Pancreas (tissue), 10 donors: ENCODE data around the gene CABLES1. TPM values are rescaled to one million over a fixed set of nuclear protein-coding genes. Genes with fewer than 3 reads are reported as not detected.

Experiments used
- ATAC-seq, 4 donors: fragments of 200-7000 bp; cut with Tn5 transposase; one replicate each; pipeline versions ENCODE4 v1.8.0 to v1.9.1; 2020; ENCODE audit warnings: mild to moderate bottlenecking in 4 of 4, moderate library complexity in 4 of 4
- DNase-seq, 6 donors: peaks; one replicate each; pipeline ENCODE4 v3.0.0-alpha.2; 2020
- FAIRE-seq: peaks from 2 replicates; lab custom pipeline; 2012; peaks lifted over from hg19 to GRCh38; lab: Jason Lieb, UNC
- H3K27ac ChIP-seq, 4 donors: fragments of 200-600 bp; sonication (generic); 1 replicate in 3 of 4; 2 replicates in 1 of 4; pipeline versions ENCODE4 v1.5.0 to v1.8.0; 2020
- H3K27me3 ChIP-seq, 4 donors: fragments of 200-600 bp; one replicate each; pipeline ENCODE4 v1.8.0; 2021
- H3K36me3 ChIP-seq, 3 donors: fragments of 200-600 bp; sonication (generic) in 1 of 3; one replicate each; pipeline versions ENCODE4 v1.5.0 to v1.8.0; 2020 to 2021
- H3K4me1 ChIP-seq, 3 donors: fragments of 200-600 bp; one replicate each; pipeline ENCODE4 v1.8.0; 2021
- H3K4me3 ChIP-seq, 4 donors: fragments of 200-600 bp; sonication (generic) in 2 of 4; one replicate each; pipeline versions ENCODE4 v1.5.0 to v1.8.0; 2020 to 2021
- H3K9me3 ChIP-seq, 4 donors: fragments of 200-600 bp; one replicate each; pipeline ENCODE4 v1.8.0; 2021
- WGBS, 2 donors: extraction: QIAGEN DNeasy Blood & Tissue Kit; methylation state at CpG; one replicate each; pipeline ENCODE4 v1.1.7; 2013; 5-methylcytosine and 5-hydroxymethylcytosine counted together
- intact Hi-C, 3 donors: fragments of 100-400 bp; cut with DNase I; formaldehyde crosslinking; loops; one replicate each; pipeline versions ENCODE4 v1.11.1 to v1.14.2; 2022
- polyA plus RNA-seq, 2 donors: library from polyadenylated mRNA; stranded (reverse); fragments of 200-250 nt; gene quantifications; one replicate each; pipeline ENCODE4 v1.2.3, GENCODE V29; 2013
- total RNA-seq, 6 donors: library from RNA; stranded (reverse); fragmentation: NEBNext Ultra II Directional in 4 of 6; extraction: Animal tissue kit (Norgen Biotek cat#: 25700) in 4 of 6; gene quantifications; one replicate each; pipeline versions ENCODE4 v1.2.1 to v1.2.4, GENCODE V29; 2021 to 2023
- TF ChIP-seq, protein P1 (sequence below), 4 donors: fragments of 200-600 bp; sonication (generic) in 3 of 4; IDR thresholded peaks; one replicate each; pipeline versions ENCODE4 v1.5.0 to v1.8.0; 2021; ENCODE audit warnings: antibody characterized with exemption in 4 of 4
- donor health status: healthy with polysubstance abuse.
- donor health status: DM: no; HTN: no; CAD: no; lungs with moderate emphysema.
- donor health status: DM: no; HTN: no; CAD: no.
- donor health status: control.
- donor health status: control.
- donor health status: Bipolar disorder and iron deficiency.
- donor health status: DM: yes; HTN: yes; CAD: no.
- donor health status: DM: no; HTN: no; CAD: no.
- donor health status: DM: no; HTN: no; CAD: no.
- donor health status: DM: yes; HTN: yes; CAD: no.

The CABLES1 gene
- total and polyA plus RNA-seq, 8 donors = 2.0 to 5.7 (median 3.2) TPM

DNA sequence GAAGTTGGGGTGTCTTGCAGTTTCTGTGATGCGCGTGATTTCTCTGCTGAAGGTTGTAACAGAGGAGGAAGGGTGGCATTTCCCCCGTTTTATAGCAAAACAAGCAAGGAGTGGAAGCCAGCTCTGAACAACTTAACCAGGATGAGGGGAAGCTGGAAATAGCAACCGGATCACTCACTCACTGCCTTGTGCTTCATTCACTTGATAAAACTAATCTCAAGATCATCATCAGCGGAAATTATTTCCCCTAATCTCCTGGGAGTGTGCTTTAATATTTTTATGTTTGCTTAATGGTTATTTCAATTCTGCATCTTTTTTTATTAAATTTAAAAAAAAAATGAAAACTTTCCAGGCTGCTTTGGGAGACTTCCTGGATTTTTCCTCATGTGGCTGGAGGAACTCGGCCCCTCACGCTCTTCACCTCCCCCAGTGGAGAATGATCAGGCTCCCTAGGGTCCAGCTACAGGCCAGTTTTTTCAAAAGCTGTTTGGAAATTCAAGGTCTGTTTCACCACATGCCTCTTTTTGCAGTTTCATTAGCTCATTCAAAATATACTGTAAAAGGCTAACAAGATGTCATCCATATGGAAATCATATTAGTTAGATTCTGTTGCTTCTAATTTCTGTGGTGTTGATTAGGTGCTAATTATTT is 31.7 kb downstream of the CABLES1 start:
- intact Hi-C loops = no loop called here
- Histone ChIP-seq H3K4me1 (no peaks in the 10 kb centered on the region), H3K27ac (no peak overlapping the region), H3K9me3 (no peaks in the 10 kb centered on the region), H3K36me3 (no peaks in the 10 kb centered on the region), H3K27me3 (no peaks in the 10 kb centered on the region), H3K4me3 (no peak overlapping the region)
- DNase-seq (no peak), ATAC-seq (peak in 1 of 4 donors; percentile 38), FAIRE-seq (no peak)
- TF ChIP-seq, protein P1, sequence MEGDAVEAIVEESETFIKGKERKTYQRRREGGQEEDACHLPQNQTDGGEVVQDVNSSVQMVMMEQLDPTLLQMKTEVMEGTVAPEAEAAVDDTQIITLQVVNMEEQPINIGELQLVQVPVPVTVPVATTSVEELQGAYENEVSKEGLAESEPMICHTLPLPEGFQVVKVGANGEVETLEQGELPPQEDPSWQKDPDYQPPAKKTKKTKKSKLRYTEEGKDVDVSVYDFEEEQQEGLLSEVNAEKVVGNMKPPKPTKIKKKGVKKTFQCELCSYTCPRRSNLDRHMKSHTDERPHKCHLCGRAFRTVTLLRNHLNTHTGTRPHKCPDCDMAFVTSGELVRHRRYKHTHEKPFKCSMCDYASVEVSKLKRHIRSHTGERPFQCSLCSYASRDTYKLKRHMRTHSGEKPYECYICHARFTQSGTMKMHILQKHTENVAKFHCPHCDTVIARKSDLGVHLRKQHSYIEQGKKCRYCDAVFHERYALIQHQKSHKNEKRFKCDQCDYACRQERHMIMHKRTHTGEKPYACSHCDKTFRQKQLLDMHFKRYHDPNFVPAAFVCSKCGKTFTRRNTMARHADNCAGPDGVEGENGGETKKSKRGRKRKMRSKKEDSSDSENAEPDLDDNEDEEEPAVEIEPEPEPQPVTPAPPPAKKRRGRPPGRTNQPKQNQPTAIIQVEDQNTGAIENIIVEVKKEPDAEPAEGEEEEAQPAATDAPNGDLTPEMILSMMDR (IDR thresholded peaks at IDR 0.05) = no peak
- WGBS, 2 donors = 82 to 84% methylated on average over 7 of the region's 7 CpGs

GRCh38 chr18:23169673-23170044 is 34.4 kb downstream of the CABLES1 start:
- intact Hi-C loops = no loop called here
- ATAC-seq (no peak), FAIRE-seq (no peak), DNase-seq (no peak)
- no peaks in the 10 kb centered on the region for H3K4me1 ChIP-seq
- no peak overlapping the region for H3K4me3 ChIP-seq
- no peaks in the 10 kb centered on the region for H3K36me3 ChIP-seq
- no peak overlapping the region for H3K27ac ChIP-seq
- WGBS, 2 donors = 85 to 88% methylated on average over 7 of the region's 7 CpGs
- TF ChIP-seq, protein P1 (IDR thresholded peaks at IDR 0.05) = no peak
- no peaks in the 10 kb centered on the region for H3K9me3 ChIP-seq
- no peaks in the 10 kb centered on the region for H3K27me3 ChIP-seq

GRCh38 chr18:23170137-23170536 is 34.9 kb downstream of the CABLES1 start:
- intact Hi-C loops = no loop called here
- ATAC-seq = no peak

GRCh38 chr18:23171581-23172156 is 36.4 kb downstream of the CABLES1 start:
- 84 to 86% methylated on average over 9 of the region's 9 CpGs for WGBS, 2 donors
- Histone ChIP-seq H3K27me3 (no peaks in the 10 kb centered on the region), H3K36me3 (no peaks in the 10 kb centered on the region), H3K4me3 (no peak overlapping the region), H3K9me3 (no peaks in the 10 kb centered on the region), H3K4me1 (no peaks in the 10 kb centered on the region), H3K27ac (no peak overlapping the region)
- ATAC-seq = no peak
- intact Hi-C loops = no loop called here
- no peak for FAIRE-seq
- DNase-seq = no peak
- TF ChIP-seq, protein P1 (IDR thresholded peaks at IDR 0.05) = no peak

More at GRCh38 chr18:23170137-23170536, 34.9 kb downstream of the CABLES1 start:
- H3K27me3 ChIP-seq = no peaks in the 10 kb centered on the region
- H3K4me1 ChIP-seq = no peaks in the 10 kb centered on the region
- WGBS, 2 donors = 97% methylated on average over 7 of the region's 7 CpGs
- no peak overlapping the region for H3K27ac ChIP-seq
- TF ChIP-seq, protein P1 (IDR thresholded peaks at IDR 0.05) = no peak
- FAIRE-seq (no peak), DNase-seq (no peak)
- no peak overlapping the region for H3K4me3 ChIP-seq
- no peaks in the 10 kb centered on the region for H3K9me3 ChIP-seq
- H3K36me3 ChIP-seq = no peaks in the 10 kb centered on the region
